ENCODE results near the gene PMM2.

DNA sequence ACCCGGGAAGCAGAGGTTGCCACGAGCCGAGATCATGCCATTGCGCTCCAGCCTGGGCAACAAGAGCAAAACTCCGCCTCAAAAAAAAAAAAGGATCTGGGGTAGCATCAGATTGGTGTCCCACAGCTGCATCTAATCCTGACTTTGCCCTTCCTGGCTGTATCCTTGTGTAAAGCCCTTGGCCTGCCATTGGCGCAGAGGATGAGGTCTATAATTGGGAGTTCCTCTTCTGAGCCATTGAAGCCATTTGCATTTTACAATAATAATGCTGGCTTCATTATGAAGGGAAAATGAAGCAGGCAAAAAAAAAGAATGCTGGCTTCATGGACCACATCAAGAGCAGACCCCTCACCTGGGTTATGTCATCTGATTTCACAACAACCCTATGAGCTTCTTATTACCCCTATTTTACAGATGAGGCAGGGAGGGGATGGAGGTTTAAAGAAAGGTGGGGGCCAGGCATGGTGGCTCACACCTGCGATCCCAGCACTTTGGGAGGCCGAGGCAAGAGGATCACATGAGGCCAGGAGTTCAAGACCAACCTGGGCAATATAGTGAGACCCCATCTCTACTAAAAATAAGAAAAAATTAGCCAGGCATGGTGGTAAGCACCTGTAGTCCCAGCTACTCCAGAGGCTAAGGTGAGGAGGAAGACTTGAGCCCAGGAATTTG is 83.3 kb downstream of the PMM2 start:
- TF ChIP-seq, protein P1, sequence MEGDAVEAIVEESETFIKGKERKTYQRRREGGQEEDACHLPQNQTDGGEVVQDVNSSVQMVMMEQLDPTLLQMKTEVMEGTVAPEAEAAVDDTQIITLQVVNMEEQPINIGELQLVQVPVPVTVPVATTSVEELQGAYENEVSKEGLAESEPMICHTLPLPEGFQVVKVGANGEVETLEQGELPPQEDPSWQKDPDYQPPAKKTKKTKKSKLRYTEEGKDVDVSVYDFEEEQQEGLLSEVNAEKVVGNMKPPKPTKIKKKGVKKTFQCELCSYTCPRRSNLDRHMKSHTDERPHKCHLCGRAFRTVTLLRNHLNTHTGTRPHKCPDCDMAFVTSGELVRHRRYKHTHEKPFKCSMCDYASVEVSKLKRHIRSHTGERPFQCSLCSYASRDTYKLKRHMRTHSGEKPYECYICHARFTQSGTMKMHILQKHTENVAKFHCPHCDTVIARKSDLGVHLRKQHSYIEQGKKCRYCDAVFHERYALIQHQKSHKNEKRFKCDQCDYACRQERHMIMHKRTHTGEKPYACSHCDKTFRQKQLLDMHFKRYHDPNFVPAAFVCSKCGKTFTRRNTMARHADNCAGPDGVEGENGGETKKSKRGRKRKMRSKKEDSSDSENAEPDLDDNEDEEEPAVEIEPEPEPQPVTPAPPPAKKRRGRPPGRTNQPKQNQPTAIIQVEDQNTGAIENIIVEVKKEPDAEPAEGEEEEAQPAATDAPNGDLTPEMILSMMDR (optimal IDR thresholded peaks at IDR 0.05 in 1 of 3, IDR thresholded peaks at IDR 0.05 in 1 of 3, conservative IDR thresholded peaks at IDR 0.05 in 1 of 3; ENCODE audit: extremely low read depth in 1 of 3, insufficient read depth in 2 of 3, low read length in 3 of 3) = no peak
- no peak for TF ChIP-seq EZH2 (IDR thresholded peaks at IDR 0.05; ENCODE audit: low read length)

Data from keratinocyte (primary cell).